ENCODE measurements around the gene KIFAP3.

DNA sequence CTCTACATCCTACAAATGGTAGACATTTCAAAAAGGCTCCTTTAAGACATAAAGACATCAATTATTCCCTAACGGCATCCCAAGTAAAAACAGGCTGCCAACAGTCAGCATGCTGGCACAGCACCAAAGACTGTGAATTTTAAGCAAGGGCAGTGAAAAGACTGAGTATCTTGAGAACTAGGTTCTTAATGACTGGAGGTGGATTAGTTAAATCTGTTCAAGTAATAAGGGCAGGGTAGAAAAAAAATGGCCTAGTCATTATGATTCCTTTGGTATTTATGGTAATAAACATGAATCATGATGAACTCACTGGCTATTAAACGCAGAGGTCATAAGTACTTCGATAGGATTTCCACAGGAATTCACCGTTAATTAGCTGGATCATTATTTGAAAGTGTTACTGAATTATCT, 75.2 kb downstream of the KIFAP3 start:
- no peak for TF ChIP-seq EP300 (IDR thresholded peaks at IDR 0.05)
- TF ChIP-seq, protein P1, sequence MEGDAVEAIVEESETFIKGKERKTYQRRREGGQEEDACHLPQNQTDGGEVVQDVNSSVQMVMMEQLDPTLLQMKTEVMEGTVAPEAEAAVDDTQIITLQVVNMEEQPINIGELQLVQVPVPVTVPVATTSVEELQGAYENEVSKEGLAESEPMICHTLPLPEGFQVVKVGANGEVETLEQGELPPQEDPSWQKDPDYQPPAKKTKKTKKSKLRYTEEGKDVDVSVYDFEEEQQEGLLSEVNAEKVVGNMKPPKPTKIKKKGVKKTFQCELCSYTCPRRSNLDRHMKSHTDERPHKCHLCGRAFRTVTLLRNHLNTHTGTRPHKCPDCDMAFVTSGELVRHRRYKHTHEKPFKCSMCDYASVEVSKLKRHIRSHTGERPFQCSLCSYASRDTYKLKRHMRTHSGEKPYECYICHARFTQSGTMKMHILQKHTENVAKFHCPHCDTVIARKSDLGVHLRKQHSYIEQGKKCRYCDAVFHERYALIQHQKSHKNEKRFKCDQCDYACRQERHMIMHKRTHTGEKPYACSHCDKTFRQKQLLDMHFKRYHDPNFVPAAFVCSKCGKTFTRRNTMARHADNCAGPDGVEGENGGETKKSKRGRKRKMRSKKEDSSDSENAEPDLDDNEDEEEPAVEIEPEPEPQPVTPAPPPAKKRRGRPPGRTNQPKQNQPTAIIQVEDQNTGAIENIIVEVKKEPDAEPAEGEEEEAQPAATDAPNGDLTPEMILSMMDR (IDR thresholded peaks at IDR 0.05), result no peak
- TF ChIP-seq POLR2A (IDR thresholded peaks at IDR 0.05), result no peak

Measured in tibial nerve (tissue), 4 donors.